Mucosa of gallbladder (tissue), 1 donor: ENCODE data around the gene EDDM3A. TPM values are rescaled to one million over a fixed set of nuclear protein-coding genes. Genes with fewer than 3 reads are reported as not detected.

ENCODE experiments used
- DNase-seq: peaks from one replicate; pipeline ENCODE4 v3.0.0-alpha.2; 2020; ENCODE audit warnings: low spot score
- total RNA-seq: library from RNA; stranded (reverse); gene quantifications from one replicate; pipeline ENCODE4 v1.2.1, GENCODE V29; 2021
- donor health status: DM: no; HTN: no; CAD: no.

EDDM3A gene
- total RNA-seq, 1 donor from 2014 or later = not detected

- no peak for DNase-seq
Observed at GRCh38 chr14:20789230-20789813, 43.6 kb downstream of the EDDM3A start.

- DNase-seq = no peak
Observed at GRCh38 chr14:20790464-20791116, 44.9 kb downstream of the EDDM3A start.

- no peak for DNase-seq
Observed at GRCh38 chr14:20791187-20791586, 45.5 kb downstream of the EDDM3A start.

GRCh38 chr14:20791597-20791996 is 45.9 kb downstream of the EDDM3A start:
- DNase-seq = no peak

GRCh38 chr14:20792556-20792955 is 46.9 kb downstream of the EDDM3A start:
- DNase-seq = no peak

- DNase-seq = no peak
Observed at GRCh38 chr14:20794644-20795369, 49.1 kb downstream of the EDDM3A start.

- no peak for DNase-seq
Observed at GRCh38 chr14:20797164-20797563, 51.5 kb downstream of the EDDM3A start.

Other genes with a start within 250 kb of the EDDM3A start
- gene RNASE10, start 240.3 kb upstream of the EDDM3A start, total RNA-seq = 0.86 TPM
- gene RNASE9, start 184.8 kb upstream of the EDDM3A start, total RNA-seq = not detected
- not detected for gene RNASE11, start 157.9 kb upstream of the EDDM3A start, total RNA-seq
- gene RNASE12, start 154.5 kb upstream of the EDDM3A start, total RNA-seq = not detected
- not detected for gene OR6S1, start 104.2 kb upstream of the EDDM3A start, total RNA-seq
- 135 TPM for gene RNASE4, start 61.3 kb upstream of the EDDM3A start, total RNA-seq
- 110 TPM for gene ANG, start 57.1 kb upstream of the EDDM3A start, total RNA-seq
- not detected for gene EDDM3B, start 22.5 kb downstream of the EDDM3A start, total RNA-seq
- gene RNASE6, start 35.4 kb downstream of the EDDM3A start, total RNA-seq = 17.3 TPM
- 609 TPM for gene RNASE1, start 57.0 kb downstream of the EDDM3A start, total RNA-seq
- 0.52 TPM for gene RNASE3, start 145.5 kb downstream of the EDDM3A start, total RNA-seq
- gene RNASE2, start 209.6 kb downstream of the EDDM3A start, total RNA-seq = 1.8 TPM
- 57.3 TPM for gene METTL17, start 244.1 kb downstream of the EDDM3A start, total RNA-seq